ENCODE measurements around the gene ABCC12.
"Not testable (repeated sequence)": the region's sequence is repeated elsewhere in the genome, so short reads cannot be mapped to it uniquely, and the experiment has no call there.

ABCC12 gene

GRCh38 chr16:48184681-48185080 lies 28.9 kb upstream of the ABCC12 start:
- Histone ChIP-seq H3K27me3 (ENCODE audit: insufficient read depth, poor library complexity, severe bottlenecking) (no peaks in the 10 kb centered on the region), H3K27ac (replicated peaks) (no peak overlapping the region), H3K4me3 (replicated peaks; ENCODE audit: insufficient read depth, low read length) (no peak overlapping the region)
- DNase-seq (ENCODE audit: low read depth in 1 of 2, low spot score in 1 of 2): no peak
- TF ChIP-seq GABPA (IDR thresholded peaks at IDR 0.05; ENCODE audit: low read depth) (no peak), CTCF (IDR thresholded peaks at IDR 0.05; ENCODE audit: insufficient read depth, low read length) (no peak), POLR2AphosphoS5 (IDR thresholded peaks at IDR 0.05; ENCODE audit: low read depth) (no peak), SPI1 (IDR thresholded peaks at IDR 0.05; ENCODE audit: borderline replicate concordance, low read depth) (no peak), REST (IDR thresholded peaks at IDR 0.05; ENCODE audit: insufficient replicate concordance, low read depth) (no peak)

GRCh38 chr16:48182979-48183537 lies 27.3 kb upstream of the ABCC12 start:
- TF ChIP-seq CTCF (IDR thresholded peaks at IDR 0.05; ENCODE audit: insufficient read depth, low read length) (no peak), SPI1 (IDR thresholded peaks at IDR 0.05; ENCODE audit: borderline replicate concordance, low read depth) (no peak), REST (IDR thresholded peaks at IDR 0.05; ENCODE audit: insufficient replicate concordance, low read depth) (no peak)
- DNase-seq (ENCODE audit: low read depth in 1 of 2, low spot score in 1 of 2): no peak
- no peak overlapping the region for H3K27ac ChIP-seq (replicated peaks)

DNA sequence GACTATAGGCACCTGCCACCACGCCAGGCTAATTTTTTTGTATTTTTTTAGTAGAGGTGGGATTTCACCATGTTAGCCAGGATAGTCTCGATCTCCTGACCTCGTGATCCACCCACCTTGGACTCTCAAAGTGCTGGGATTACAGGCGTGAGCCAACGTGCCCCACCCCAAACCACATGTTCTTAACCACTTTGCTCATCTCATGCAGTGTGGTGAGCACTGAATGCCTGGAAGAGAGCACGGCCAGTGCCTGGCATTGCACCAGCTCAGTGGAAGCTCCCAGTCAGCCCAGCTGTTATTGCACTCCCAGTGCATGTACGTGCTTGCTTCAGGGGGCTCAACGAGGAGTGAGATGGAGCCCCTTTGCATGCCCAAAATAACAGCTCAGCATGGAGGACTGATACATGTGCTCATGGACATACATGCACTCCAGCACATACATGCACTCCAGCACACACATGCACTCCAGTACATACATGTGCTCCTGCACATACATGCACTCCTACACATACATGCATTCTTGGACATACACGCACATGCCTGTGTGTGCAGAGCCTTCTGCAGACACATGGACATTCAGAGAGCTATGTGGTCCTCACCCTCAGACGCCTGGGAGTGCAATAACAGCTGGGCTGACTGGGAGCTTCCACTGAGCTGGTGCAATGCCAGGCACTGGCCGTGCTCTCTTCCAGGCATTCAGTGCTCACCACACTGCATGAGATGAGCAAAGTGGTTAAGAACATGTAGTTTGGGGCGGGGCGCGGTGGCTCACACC lies 26.1 kb upstream of the ABCC12 start:
- DNase-seq (ENCODE audit: low read depth in 1 of 2, low spot score in 1 of 2): peak in 1 of 2 experiments; percentile 42

More at GRCh38 chr16:48182979-48183537, 27.3 kb upstream of the ABCC12 start:
- Histone ChIP-seq H3K4me3 (replicated peaks; ENCODE audit: insufficient read depth, low read length) (no peak overlapping the region), H3K27me3 (ENCODE audit: insufficient read depth, poor library complexity, severe bottlenecking) (no peaks in the 10 kb centered on the region)

GRCh38 chr16:48180868-48181480 lies 25.2 kb upstream of the ABCC12 start:
- DNase-seq (ENCODE audit: low read depth in 1 of 2, low spot score in 1 of 2): no peak
- Histone ChIP-seq H3K27ac (replicated peaks) (no peak overlapping the region), H3K4me3 (replicated peaks; ENCODE audit: insufficient read depth, low read length) (no peak overlapping the region), H3K27me3 (ENCODE audit: insufficient read depth, poor library complexity, severe bottlenecking) (no peaks in the 10 kb centered on the region)
- no peak for TF ChIP-seq POLR2AphosphoS5 (IDR thresholded peaks at IDR 0.05; ENCODE audit: low read depth)
- TF ChIP-seq CTCF (IDR thresholded peaks at IDR 0.05; ENCODE audit: insufficient read depth, low read length): no peak
- no peak for TF ChIP-seq REST (IDR thresholded peaks at IDR 0.05; ENCODE audit: insufficient replicate concordance, low read depth)
- TF ChIP-seq SPI1 (IDR thresholded peaks at IDR 0.05; ENCODE audit: borderline replicate concordance, low read depth): no peak
- TF ChIP-seq GABPA (IDR thresholded peaks at IDR 0.05; ENCODE audit: low read depth): no peak

More for the DNA sequence above, 26.1 kb upstream of the ABCC12 start:
- not testable (repeated sequence) for H3K4me3 ChIP-seq (replicated peaks; ENCODE audit: insufficient read depth, low read length); H3K27ac ChIP-seq (replicated peaks); H3K27me3 ChIP-seq (ENCODE audit: insufficient read depth, poor library complexity, severe bottlenecking)
